ENCODE measurements around the gene GNS.
A peak's percentile ranks its signal among the peaks of the same experiment; 100 is the strongest.

The GNS gene

GRCh38 chr12:64759035-64759894, at the start of gene GNS:
TSS of gene GNS (minus strand) at chr12:64759406. CDS start at chr12:64759276, 130 bp downstream.
- DNase-seq, result peak; percentile 91

DNA sequence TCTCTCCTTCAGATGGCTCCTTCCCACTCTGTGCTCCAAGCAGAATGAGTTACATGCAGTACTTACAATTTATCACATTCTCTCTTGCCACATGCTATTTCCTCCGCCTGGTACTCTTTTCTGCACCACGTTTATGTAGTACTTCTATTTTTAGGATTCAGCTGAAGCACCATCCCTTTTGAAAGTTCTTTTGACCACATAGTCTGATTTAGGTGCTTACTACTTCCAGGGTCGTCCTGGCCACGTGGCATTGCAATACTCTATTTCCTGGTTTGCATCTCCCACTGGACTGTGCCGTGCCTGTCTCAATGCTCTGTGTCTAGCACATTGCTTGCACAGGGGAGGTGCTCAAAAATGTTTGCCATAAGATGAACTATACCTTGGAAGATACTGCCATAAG, 48.9 kb upstream of the GNS start:
- DNase-seq, result no peak

DNA sequence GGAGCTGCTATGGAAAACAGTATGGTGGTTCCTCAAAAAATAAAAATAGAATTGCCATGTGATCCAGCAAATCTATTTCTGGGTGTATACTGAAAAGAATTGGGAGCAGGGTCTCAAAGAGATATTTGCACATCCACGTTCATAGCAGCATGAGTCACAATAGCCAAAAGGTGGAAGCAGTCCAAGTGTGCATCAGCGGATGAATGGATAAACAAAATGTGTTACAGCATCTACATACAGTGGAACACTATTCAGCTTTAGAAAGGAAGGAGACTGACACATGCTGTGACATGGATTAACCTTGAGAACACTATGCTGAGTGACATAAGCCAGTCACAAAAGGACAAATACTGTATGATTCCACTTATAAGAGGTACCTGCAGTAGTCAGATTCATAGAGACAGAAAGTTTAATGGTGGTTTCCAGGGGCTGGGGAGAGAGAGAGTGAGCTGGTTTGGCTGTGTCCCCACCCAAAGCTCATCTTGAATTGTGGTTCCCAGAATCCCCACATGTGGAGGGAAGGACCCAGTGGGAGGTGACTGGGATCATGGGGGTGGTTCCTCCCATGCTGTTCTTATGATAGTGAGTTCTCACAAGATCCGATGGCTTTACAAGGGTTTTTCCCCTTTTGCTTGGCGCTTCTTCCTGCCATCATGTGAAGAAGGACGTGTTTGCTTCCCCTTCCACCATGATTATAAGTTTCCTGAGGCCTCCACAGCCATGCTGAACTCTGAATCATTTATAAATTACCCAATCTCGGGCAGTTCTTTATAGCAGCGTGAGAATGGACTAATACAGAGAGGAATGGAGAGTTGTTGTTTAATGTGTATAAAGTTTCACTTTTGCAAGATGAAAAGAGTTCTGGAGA, 47.6 kb upstream of the GNS start:
- DNase-seq, result no peak

DNA sequence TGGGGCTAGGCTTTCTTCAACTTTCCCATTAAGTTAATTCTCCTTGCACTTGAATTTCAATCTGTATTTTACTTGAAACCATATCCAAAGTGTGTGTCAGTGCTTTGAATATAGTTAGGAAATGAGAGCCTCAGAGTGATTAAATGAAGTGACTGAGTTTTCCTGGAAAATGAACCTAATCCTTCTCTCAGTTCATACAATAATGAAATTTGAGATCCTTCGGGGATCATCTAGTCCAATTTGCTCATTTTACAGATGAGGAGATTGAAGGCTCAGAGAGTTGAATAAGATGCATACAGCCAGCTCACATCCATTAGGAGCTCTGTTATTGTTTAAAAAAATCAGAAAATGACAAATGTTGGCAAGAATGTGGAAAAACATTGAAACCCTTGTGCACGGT, 47.0 kb upstream of the GNS start:
- DNase-seq, result no peak

DNA sequence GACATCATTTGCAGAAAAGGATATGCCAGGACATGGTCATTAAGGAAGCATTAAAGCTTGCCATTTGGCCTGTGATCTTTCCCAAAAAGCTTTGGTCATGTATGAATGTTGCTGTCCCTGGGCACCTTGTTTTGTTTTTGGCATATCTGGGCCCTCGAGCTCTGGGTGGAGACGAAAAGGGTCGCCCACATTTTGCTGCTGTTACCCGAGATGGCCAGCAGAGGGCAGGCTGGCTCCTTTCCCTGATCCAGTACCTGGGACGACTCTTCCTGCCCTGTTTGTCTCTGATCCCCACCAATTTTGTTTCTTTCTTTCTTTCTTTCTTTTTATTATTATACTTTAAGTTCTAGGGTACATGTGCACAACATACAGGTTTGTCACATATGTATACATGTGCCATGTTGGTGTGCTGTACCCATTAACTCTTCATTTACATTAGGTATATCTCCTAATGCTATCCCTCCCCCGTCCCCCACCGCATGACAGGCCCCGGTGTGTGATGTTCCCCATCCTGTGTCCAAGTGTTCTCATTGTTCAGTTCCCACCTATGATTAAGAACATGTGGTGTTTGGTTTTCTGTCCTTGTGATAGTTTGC, 43.1 kb upstream of the GNS start:
- peak; percentile 35 for DNase-seq

DNA sequence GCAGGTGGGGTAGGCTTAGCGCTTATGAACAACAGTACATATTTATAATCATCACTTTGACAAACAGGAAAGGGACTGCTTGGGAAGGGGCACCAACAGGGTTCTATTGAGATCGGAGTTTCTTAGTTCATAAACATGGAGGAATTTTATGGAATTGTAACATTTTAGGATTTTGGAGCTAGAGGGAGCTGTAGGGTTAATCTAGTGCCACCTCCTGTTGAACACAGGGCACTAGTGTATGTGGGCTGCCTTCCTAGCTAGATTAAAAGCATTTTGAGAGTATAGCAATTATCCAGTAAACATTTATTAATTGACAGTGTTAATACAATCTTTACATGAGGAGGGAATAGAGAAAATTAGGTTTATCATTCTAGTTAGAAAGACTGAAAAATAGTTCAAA, 42.2 kb upstream of the GNS start:
- no peak for DNase-seq

- DNase-seq, result no peak
Observed at GRCh38 chr12:64800640-64801039, 41.4 kb upstream of the GNS start.

GRCh38 chr12:64798165-64798564, 39.0 kb upstream of the GNS start:
- DNase-seq, result no peak

GRCh38 chr12:64797156-64797555, 38.0 kb upstream of the GNS start:
- no peak for DNase-seq

DNA sequence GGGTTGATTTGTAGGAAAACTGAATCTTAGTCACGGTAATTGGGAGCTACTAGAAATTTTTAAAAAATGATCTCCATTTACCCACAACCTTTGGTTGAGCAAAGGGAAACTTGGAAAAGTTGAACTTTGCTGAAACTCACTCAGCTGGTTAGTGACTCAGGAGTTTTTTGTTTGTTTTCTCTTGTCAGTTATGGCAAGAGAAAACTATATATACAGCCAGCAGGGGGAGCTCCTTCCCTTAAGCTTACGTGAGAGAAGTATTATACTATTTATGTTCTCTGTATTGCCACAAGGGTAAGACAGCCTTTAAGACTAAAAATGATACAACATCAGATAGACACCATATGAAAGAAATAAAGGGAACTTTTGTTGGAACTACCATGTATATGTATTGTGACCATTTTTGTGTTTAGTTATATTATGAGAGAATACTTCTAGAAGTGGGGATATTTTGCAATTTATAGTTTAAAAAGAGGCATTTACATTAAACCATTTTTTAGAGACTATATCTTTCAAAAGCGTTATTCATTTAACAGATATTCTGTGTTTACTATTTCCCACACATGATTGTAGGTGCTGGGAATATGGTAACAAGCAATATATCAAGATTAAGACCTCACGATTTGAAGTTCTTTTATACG, 37.1 kb upstream of the GNS start:
- DNase-seq, result peak; percentile 34

- no peak for DNase-seq
Observed at GRCh38 chr12:64794305-64794704, 35.1 kb upstream of the GNS start.

GRCh38 chr12:64793610-64794009, 34.4 kb upstream of the GNS start:
- DNase-seq, result no peak

DNA sequence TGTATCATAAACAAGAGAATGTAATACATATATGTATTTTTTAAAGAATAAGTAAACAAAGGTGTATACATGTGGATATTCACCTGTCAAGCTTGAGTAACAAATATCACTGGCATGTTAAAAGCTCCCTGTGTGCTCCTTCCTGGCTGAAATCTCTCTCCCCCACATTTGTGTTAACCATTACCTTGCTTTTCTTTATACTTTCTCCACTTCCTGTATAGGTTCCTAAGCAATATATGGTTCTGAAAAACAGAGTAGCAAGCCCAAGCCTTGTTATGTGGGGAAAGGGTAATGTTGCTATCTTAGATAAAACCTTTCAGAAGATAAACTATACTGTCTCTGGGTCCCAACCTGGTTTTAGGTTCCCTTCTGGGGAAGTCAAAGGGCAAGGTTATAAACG, 32.9 kb upstream of the GNS start:
- DNase-seq, result no peak

DNA sequence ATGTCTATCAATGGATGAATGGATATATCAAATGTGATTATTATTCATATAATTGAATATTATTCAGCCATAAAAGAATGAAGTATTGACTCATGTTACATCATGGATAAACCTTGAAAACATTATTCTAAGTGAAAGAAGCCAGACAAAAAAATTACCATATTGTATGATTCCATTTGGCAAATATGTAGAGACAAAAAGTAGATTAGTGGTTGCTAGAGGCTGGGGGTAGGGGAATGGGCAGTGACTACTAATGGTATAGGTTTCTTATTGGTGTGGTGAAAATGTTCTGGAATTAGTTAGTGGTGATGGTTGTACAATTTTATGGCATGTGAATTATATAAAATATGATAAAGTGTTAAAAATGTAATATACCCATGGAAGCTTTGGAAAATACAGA, 31.8 kb upstream of the GNS start:
- no peak for DNase-seq

- DNase-seq, result no peak
Observed at GRCh38 chr12:64790166-64790565, 31.0 kb upstream of the GNS start.

- no peak for DNase-seq
Observed at GRCh38 chr12:64785838-64786237, 26.6 kb upstream of the GNS start.

DNA sequence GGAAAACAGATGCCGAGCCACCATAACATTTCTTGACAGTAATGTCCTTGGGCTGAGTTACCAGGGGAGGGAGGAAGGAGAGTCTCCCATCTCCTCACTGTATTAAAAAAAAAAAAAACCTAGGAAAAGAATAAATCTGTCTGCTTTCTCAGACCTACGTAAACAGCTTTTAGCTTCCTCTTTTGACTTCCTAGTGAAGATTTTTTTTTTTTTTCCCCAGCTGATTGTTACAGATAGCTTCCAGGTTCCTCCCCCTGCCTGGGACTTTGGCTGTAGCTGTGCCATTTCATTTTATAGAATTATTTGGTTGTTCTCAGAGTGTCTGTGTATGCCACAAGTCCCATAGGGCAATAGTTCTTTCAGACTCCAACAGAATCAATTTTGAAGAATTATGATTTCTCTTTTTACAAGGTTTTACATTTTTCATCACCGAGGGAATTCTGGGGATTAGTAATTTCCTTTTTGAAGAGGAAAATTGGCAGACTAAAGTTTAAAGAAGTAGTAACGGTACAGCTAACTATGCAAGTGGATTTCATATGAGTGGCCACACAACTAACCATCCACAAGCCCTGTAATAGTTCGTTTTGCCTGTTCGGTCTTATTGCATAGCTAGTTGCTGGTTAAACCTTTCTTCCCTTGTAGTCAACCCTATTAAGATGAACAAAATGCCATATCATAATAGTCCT, 23.1 kb upstream of the GNS start:
- no peak for DNase-seq

DNA sequence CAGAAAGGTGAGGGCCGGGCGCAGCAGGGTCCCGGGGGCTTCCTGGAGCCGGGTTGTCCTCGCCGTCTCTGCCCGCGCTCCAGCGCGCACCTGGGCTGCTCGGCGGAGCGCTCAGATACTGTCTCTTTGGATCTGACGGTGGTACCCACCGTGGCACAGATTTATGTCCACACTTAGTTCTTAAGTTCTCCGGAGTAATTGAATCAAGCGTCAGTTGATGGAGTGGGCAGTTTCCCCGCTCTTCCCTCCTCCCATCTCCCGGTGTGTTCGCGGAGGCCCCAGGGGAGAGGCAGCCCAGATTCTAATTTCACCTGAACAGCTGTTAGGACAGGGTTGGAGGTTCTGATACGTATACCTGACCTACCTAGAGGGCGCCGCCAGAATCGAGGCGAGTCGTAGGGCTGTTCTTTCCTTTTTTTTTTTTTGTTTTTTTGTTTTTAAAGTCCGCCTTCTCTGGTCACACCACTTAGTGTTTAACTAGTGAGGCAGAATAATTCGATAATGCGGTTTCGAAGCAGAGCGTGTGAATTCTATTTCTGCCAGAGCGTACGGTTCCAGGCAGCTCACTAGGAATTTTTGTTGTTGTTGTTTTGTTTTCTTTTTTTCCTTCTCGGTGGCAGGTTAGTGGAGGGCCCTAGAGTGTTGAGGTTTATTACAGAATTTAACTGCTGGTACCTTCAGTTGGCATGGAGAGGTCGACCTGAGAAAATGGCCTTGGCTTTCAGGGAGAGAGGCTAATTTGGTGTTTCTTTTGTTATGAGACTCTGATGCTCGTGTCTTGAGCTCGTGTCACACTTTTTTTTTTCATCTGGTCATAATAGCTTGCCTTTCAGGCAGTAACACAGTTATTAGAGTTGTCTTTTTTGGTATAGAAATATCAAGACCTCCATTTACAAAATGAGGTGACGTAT, 22.3 kb upstream of the GNS start:
- DNase-seq, result no peak

- no peak for DNase-seq
Observed at GRCh38 chr12:64780531-64781279, 21.5 kb upstream of the GNS start.

GRCh38 chr12:64780132-64780530, 20.9 kb upstream of the GNS start:
- no peak for DNase-seq

All from CD4-positive, alpha-beta T cell treated with Interleukin-15 for 1 hour (primary cell).